ENCODE results near the gene ZNF277.

- TF ChIP-seq CTCF (IDR thresholded peaks at IDR 0.05) (no peak), POLR2A (IDR thresholded peaks at IDR 0.05) (no peak)
These were observed 7.2 kb downstream of the ZNF277 start for GRCh38 chr7:112213735-112214134.
